IMR-90 (cell line): ENCODE results near the gene NOS1AP. TPM values are rescaled to one million over a fixed set of nuclear protein-coding genes. Genes with fewer than 3 reads are reported as not detected.

Experiments
- ATAC-seq: fragments of 200-7000 bp; cut with Tn5 transposase; 2 replicates; pipeline ENCODE4 v1.9.1; 2020; ENCODE audit warnings: low read depth, mild to moderate bottlenecking, moderate library complexity
- BruUV-seq: library from RNA; stranded (reverse); fragments of 400-500 nt; replicated peaks from 2 replicates; lab custom pipeline; 2021; lab: Mats Ljungman, UMichigan
- CTCF ChIA-PET: fragments of 300-600 bp; formaldehyde crosslinking; extraction: SDS; loops from one replicate; lab custom pipeline; 2021; ENCODE audit warnings: antibody characterized with exemption; lab: Yijun Ruan, JAX
- POLR2A ChIA-PET: fragments of 300-600 bp; sonication (Branson Sonifier 250); formaldehyde crosslinking; loops from one replicate; lab custom pipeline; 2022; ENCODE audit warnings: antibody characterized with exemption; ENCODE audit not compliant: unreplicated experiment; lab: Charles Lee
- DNase-seq: peaks from one replicate; pipeline ENCODE4 v3.0.0; 2013
- H2AFZ ChIP-seq: replicated peaks from 2 replicates; pipeline ENCODE3; 2013; ENCODE audit warnings: low read length, mild to moderate bottlenecking; ENCODE audit not compliant: poor library complexity
- H2AK5ac ChIP-seq: 2 replicates; pipeline ENCODE4 v1.6.1; 2013; ENCODE audit warnings: low read depth, low read length, inconsistent platforms
- H2AK9ac ChIP-seq: replicated peaks from 2 replicates; pipeline ENCODE3; 2013; ENCODE audit warnings: mild to moderate bottlenecking, low read depth, low read length, moderate library complexity; ENCODE audit not compliant: poor library complexity
- H2BK120ac ChIP-seq: 2 replicates; pipeline ENCODE4 v1.6.1; 2013; ENCODE audit warnings: low read depth, low read length, inconsistent platforms
- H2BK15ac ChIP-seq: 3 replicates; pipeline ENCODE4 v1.6.1; 2013; ENCODE audit warnings: low read depth, low read length, inconsistent platforms
- H2BK20ac ChIP-seq: 2 replicates; pipeline ENCODE4 v1.6.1; 2013; ENCODE audit warnings: low read depth, mild to moderate bottlenecking, inconsistent platforms, low read length, moderate library complexity
- H2BK5ac ChIP-seq: 2 replicates; pipeline ENCODE4 v1.6.1; 2013; ENCODE audit warnings: mild to moderate bottlenecking, low read depth, low read length, inconsistent platforms; ENCODE audit not compliant: poor library complexity, severe bottlenecking
- H3K14ac ChIP-seq: replicated peaks from 2 replicates; pipeline ENCODE4 v1.6.1; 2013; ENCODE audit warnings: low read depth, low read length, inconsistent platforms
- H3K18ac ChIP-seq: 2 replicates; pipeline ENCODE4 v1.6.1; 2013; ENCODE audit warnings: low read depth, low read length, control low read depth
- H3K23ac ChIP-seq: 2 replicates; pipeline ENCODE4 v1.6.1; 2013; ENCODE audit warnings: low read depth, low read length, inconsistent platforms
- H3K27ac ChIP-seq: 2 replicates; pipeline ENCODE4 v1.5.1; 2013; ENCODE audit warnings: mild to moderate bottlenecking, control low read depth, low read length; ENCODE audit not compliant: insufficient read depth
- H3K27me3 ChIP-seq: 2 replicates; pipeline ENCODE4 v1.6.1; 2013; ENCODE audit warnings: low read length; ENCODE audit not compliant: control insufficient read depth, insufficient read depth
- H3K36me3 ChIP-seq: 2 replicates; pipeline ENCODE4 v1.6.1; 2013; ENCODE audit warnings: low read length, mixed read lengths; ENCODE audit not compliant: control insufficient read depth, insufficient read depth
- H3K4ac ChIP-seq: 2 replicates; pipeline ENCODE4 v1.6.1; 2013; ENCODE audit warnings: low read depth, low read length, inconsistent platforms
- H3K4me1 ChIP-seq: 2 replicates; pipeline ENCODE4 v1.6.1; 2013; ENCODE audit warnings: low read length, mixed read lengths; ENCODE audit not compliant: control insufficient read depth, insufficient read depth
- H3K4me2 ChIP-seq: 2 replicates; pipeline ENCODE4 v1.6.1; 2013; ENCODE audit warnings: low read depth, mild to moderate bottlenecking, control low read depth, low read length, moderate library complexity
- H3K4me3 ChIP-seq: 2 replicates; pipeline ENCODE4 v1.5.1; 2013; ENCODE audit warnings: low read depth, mild to moderate bottlenecking, control low read depth, low read length, moderate library complexity; ENCODE audit not compliant: insufficient read depth
- H3K56ac ChIP-seq: 2 replicates; pipeline ENCODE4 v1.6.1; 2013; ENCODE audit warnings: low read length, inconsistent platforms; ENCODE audit not compliant: insufficient read depth; ENCODE audit errors: extremely low read depth
- H3K79me1 ChIP-seq, 2 experiments: 2 replicates each; pipeline ENCODE4 v1.6.1; 2013; ENCODE audit warnings: low read length in 2 of 2, inconsistent platforms in 1 of 2, low read depth in 1 of 2
- H3K9ac ChIP-seq: 2 replicates; pipeline ENCODE4 v1.6.1; 2013; ENCODE audit warnings: low read depth, low read length, control low read depth
- H3K9me1 ChIP-seq: 2 replicates; pipeline ENCODE4 v1.6.1; 2013; ENCODE audit warnings: low read length, inconsistent platforms; ENCODE audit not compliant: insufficient read depth
- H3K9me3 ChIP-seq: 2 replicates; pipeline ENCODE4 v1.6.1; 2013; ENCODE audit warnings: low read length; ENCODE audit not compliant: control insufficient read depth, insufficient read depth
- H4K20me1 ChIP-seq: 2 replicates; pipeline ENCODE4 v1.6.1; 2013; ENCODE audit warnings: low read length, inconsistent platforms; ENCODE audit not compliant: insufficient read depth
- H4K5ac ChIP-seq: 2 replicates; pipeline ENCODE4 v1.6.1; 2013; ENCODE audit warnings: mild to moderate bottlenecking, low read depth, low read length, control low read depth
- H4K8ac ChIP-seq, 2 experiments: 2 replicates each; pipeline ENCODE4 v1.6.1; 2013; ENCODE audit warnings: low read depth in 2 of 2, low read length in 2 of 2, control low read depth in 1 of 2, inconsistent platforms in 1 of 2
- H4K91ac ChIP-seq: 2 replicates; pipeline ENCODE4 v1.6.1; 2013; ENCODE audit warnings: low read depth, low read length, inconsistent platforms; ENCODE audit not compliant: insufficient read depth
- FOS ChIP-seq: fragments of 150-350 bp; IDR thresholded peaks from 2 replicates; pipeline ENCODE4 v1.6.1; 2016; ENCODE audit warnings: low read depth, low read length
- RFX5 ChIP-seq: IDR thresholded peaks from 2 replicates; pipeline ENCODE4 v1.8.0; 2012; ENCODE audit warnings: low read depth, mild to moderate bottlenecking, low read length, moderate library complexity
- USF2 ChIP-seq: fragments of 150-350 bp; IDR thresholded peaks from 2 replicates; pipeline ENCODE4 v1.6.1; 2017; ENCODE audit warnings: mild to moderate bottlenecking, antibody characterized with exemption, low read length, low read depth
- WGBS, 2 experiments: methylation state at CpG; one replicate each; pipeline versions ENCODE4 v1.1.5 to v1.1.7; 2013; ENCODE audit warnings: missing lambda C conversion rate in 2 of 2; ENCODE audit not compliant: insufficient read length in 1 of 2; ENCODE audit errors: extremely low coverage in 2 of 2; 5-methylcytosine and 5-hydroxymethylcytosine counted together
- dilution Hi-C: fragments of 300-500 bp; cut with HindIII; formaldehyde crosslinking; loops from one replicate; pipeline ENCODE4 v1.14.3; 2018; ENCODE audit warnings: low sequenced_read_pairs; ENCODE audit not compliant: unreplicated experiment
- in situ Hi-C: fragments of 300-500 bp; cut with MboI; formaldehyde crosslinking; loops from 3 replicates; pipeline ENCODE4 v1.14.3; 2019; ENCODE audit warnings: low sequenced_read_pairs, inconsistent platforms, mixed read lengths
- intact Hi-C: fragments of 100-400 bp; cut with micrococcal nuclease; formaldehyde crosslinking; loops from 2 replicates; pipeline ENCODE4 v1.10.0; 2022
- polyA plus RNA-seq, 3 experiments: library from polyadenylated mRNA; depleted of rRNA; stranded (reverse); fragments of >200 nt; gene quantifications; 2 replicates each; pipeline ENCODE4 v1.2.3, GENCODE V29; 2012; ENCODE audit warnings: low replicate concordance in 1 of 3
- total RNA-seq: library from RNA; depleted of rRNA; stranded (reverse); fragments of >200 nt; gene quantifications from 2 replicates; pipeline ENCODE4 v1.2.3, GENCODE V29; 2012
- TF ChIP-seq, protein P1 (sequence below): conservative IDR thresholded peaks from 2 replicates; pipeline ENCODE4 v1.5.1; 2012; ENCODE audit warnings: mild to moderate bottlenecking, low read depth, low read length, improper control_type of control experiment

The NOS1AP gene
- total and polyA plus RNA-seq, 2 of the 4 experiments (the other 2 are of a cell fraction): 0.18 to 0.19 TPM

- no peak overlapping the region for H3K56ac ChIP-seq
- TF ChIP-seq RFX5 (no peak), FOS (no peak), USF2 (no peak)
- TF ChIP-seq, protein P1, sequence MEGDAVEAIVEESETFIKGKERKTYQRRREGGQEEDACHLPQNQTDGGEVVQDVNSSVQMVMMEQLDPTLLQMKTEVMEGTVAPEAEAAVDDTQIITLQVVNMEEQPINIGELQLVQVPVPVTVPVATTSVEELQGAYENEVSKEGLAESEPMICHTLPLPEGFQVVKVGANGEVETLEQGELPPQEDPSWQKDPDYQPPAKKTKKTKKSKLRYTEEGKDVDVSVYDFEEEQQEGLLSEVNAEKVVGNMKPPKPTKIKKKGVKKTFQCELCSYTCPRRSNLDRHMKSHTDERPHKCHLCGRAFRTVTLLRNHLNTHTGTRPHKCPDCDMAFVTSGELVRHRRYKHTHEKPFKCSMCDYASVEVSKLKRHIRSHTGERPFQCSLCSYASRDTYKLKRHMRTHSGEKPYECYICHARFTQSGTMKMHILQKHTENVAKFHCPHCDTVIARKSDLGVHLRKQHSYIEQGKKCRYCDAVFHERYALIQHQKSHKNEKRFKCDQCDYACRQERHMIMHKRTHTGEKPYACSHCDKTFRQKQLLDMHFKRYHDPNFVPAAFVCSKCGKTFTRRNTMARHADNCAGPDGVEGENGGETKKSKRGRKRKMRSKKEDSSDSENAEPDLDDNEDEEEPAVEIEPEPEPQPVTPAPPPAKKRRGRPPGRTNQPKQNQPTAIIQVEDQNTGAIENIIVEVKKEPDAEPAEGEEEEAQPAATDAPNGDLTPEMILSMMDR: no peak
- H4K5ac ChIP-seq: no peak overlapping the region
- no peaks in the 10 kb centered on the region for H3K36me3 ChIP-seq
- no peak overlapping the region for H4K8ac ChIP-seq
- no peak overlapping the region for H3K23ac ChIP-seq
- H4K91ac ChIP-seq: no peak overlapping the region
- H3K4me2 ChIP-seq: no peak overlapping the region
- no peak overlapping the region for H2AK9ac ChIP-seq
- H2BK15ac ChIP-seq: no peak overlapping the region
- H3K4me1 ChIP-seq: no peaks in the 10 kb centered on the region
- H3K9me1 ChIP-seq: no peaks in the 10 kb centered on the region
- H3K9me3 ChIP-seq: 0 out of 2 replicates have a peak, but pooled peaks cover 2% of the 10 kb centered on the region
- H2BK20ac ChIP-seq: no peak overlapping the region
- H2AFZ ChIP-seq: no peak overlapping the region
- dilution Hi-C loops: no loop called here
- H3K18ac ChIP-seq: no peak overlapping the region
- in situ Hi-C loops: no loop called here
- no peak overlapping the region for H3K27ac ChIP-seq
- ATAC-seq: no peak; the same call in 1 of the 2 replicates
- no peak overlapping the region for H3K14ac ChIP-seq
- no peak overlapping the region for H3K9ac ChIP-seq
- no peak overlapping the region for H2BK120ac ChIP-seq
- H2AK5ac ChIP-seq: no peak overlapping the region
- no TSS peak for BruUV-seq
- no peak for DNase-seq
- H3K4ac ChIP-seq: no peak overlapping the region
- H3K4me3 ChIP-seq: no peak overlapping the region
- no CpG with 5 or more reads among the region's 3 CpGs for WGBS, 2 experiments
- H2BK5ac ChIP-seq: no peak overlapping the region
- H3K79me1 ChIP-seq: no peaks in the 10 kb centered on the region
- ChIA-PET CTCF (no interaction called here), POLR2A (no interaction called here)
- intact Hi-C loops: no loop called here
- H3K27me3 ChIP-seq: peaks cover 21% of the 10 kb centered on the region
- H4K20me1 ChIP-seq: no peaks in the 10 kb centered on the region
Measured at GRCh38 chr1:162030759-162031280, 38.7 kb upstream of the NOS1AP start.
